ENCODE measurements around the gene TMEM147.

TMEM147 gene

GRCh38 chr19:35502751-35503150 is 42.7 kb upstream of the TMEM147 start:
- DNase-seq (ENCODE audit: extremely low read depth, low read depth), result no peak
- no peak overlapping the region for H3K4me3 ChIP-seq (replicated peaks; ENCODE audit: low read depth, low read length)
- no peak for TF ChIP-seq CTCF (IDR thresholded peaks at IDR 0.05; ENCODE audit: low read depth, low read length, missing control alignments)

DNA sequence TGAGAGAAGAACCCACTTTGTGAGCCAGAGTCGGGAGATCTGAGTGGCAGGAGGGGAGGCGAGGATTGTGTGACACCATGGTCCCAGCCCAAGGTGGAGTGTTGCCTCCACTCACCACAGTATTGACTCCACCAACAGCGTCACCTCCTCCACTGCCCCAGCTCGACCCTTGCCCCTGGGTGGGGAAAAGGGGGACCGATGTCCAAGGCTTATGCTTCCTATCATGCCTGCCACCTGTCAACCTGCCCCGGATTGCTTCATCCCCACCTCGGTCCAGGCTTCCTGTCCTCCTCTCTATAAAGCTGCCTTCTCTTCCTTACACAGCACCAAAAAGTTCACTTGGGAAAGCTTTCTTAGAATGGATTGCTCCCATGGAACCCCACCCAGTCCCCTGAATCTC is 39.4 kb upstream of the TMEM147 start:
- no peak overlapping the region for H3K4me3 ChIP-seq (replicated peaks; ENCODE audit: low read depth, low read length)
- TF ChIP-seq CTCF (IDR thresholded peaks at IDR 0.05; ENCODE audit: low read depth, low read length, missing control alignments), result no peak
- DNase-seq (ENCODE audit: extremely low read depth, low read depth), result no peak

GRCh38 chr19:35507561-35507960 is 37.9 kb upstream of the TMEM147 start:
- H3K4me3 ChIP-seq (replicated peaks; ENCODE audit: low read depth, low read length), result no peak overlapping the region
- DNase-seq (ENCODE audit: extremely low read depth, low read depth), result no peak
- TF ChIP-seq CTCF (IDR thresholded peaks at IDR 0.05; ENCODE audit: low read depth, low read length, missing control alignments), result no peak

- no peak for TF ChIP-seq CTCF (IDR thresholded peaks at IDR 0.05; ENCODE audit: low read depth, low read length, missing control alignments)
- DNase-seq (ENCODE audit: extremely low read depth, low read depth), result no peak
- no peak overlapping the region for H3K4me3 ChIP-seq (replicated peaks; ENCODE audit: low read depth, low read length)
These were observed 37.3 kb upstream of the TMEM147 start for GRCh38 chr19:35508129-35508528.

GRCh38 chr19:35509018-35509652 is 36.3 kb upstream of the TMEM147 start:
- no peak for TF ChIP-seq CTCF (IDR thresholded peaks at IDR 0.05; ENCODE audit: low read depth, low read length, missing control alignments)
- DNase-seq (ENCODE audit: extremely low read depth, low read depth), result no peak

GRCh38 chr19:35509861-35510625 is 35.4 kb upstream of the TMEM147 start:
- peak; percentile 94 for TF ChIP-seq CTCF (IDR thresholded peaks at IDR 0.05; ENCODE audit: low read depth, low read length, missing control alignments)
- no peak for DNase-seq (ENCODE audit: extremely low read depth, low read depth)
- 0 out of 2 replicates have a peak overlapping the region, but pooled peaks have one; percentile 13 for H3K4me3 ChIP-seq (replicated peaks; ENCODE audit: low read depth, low read length)

More at GRCh38 chr19:35509018-35509652, 36.3 kb upstream of the TMEM147 start:
- no peak overlapping the region for H3K4me3 ChIP-seq (replicated peaks; ENCODE audit: low read depth, low read length)

Measured in HFF-Myc (cell line).